Pancreas (tissue), 10 donors: ENCODE data around the gene SPRTN. TPM values are rescaled to one million over a fixed set of nuclear protein-coding genes. Genes with fewer than 3 reads are reported as not detected.

Source experiments
- ATAC-seq, 4 donors: fragments of 200-7000 bp; cut with Tn5 transposase; one replicate each; pipeline versions ENCODE4 v1.8.0 to v1.9.1; 2020; ENCODE audit warnings: mild to moderate bottlenecking in 4 of 4, moderate library complexity in 4 of 4
- DNase-seq, 6 donors: peaks; one replicate each; pipeline ENCODE4 v3.0.0-alpha.2; 2020
- FAIRE-seq: peaks from 2 replicates; lab custom pipeline; 2012; peaks lifted over from hg19 to GRCh38; lab: Jason Lieb, UNC
- H3K27ac ChIP-seq, 4 donors: fragments of 200-600 bp; sonication (generic); 1 replicate in 3 of 4; 2 replicates in 1 of 4; pipeline versions ENCODE4 v1.5.0 to v1.8.0; 2020
- H3K27me3 ChIP-seq, 4 donors: fragments of 200-600 bp; one replicate each; pipeline ENCODE4 v1.8.0; 2021
- H3K36me3 ChIP-seq, 3 donors: fragments of 200-600 bp; sonication (generic) in 1 of 3; one replicate each; pipeline versions ENCODE4 v1.5.0 to v1.8.0; 2020 to 2021
- H3K4me1 ChIP-seq, 3 donors: fragments of 200-600 bp; one replicate each; pipeline ENCODE4 v1.8.0; 2021
- H3K4me3 ChIP-seq, 4 donors: fragments of 200-600 bp; sonication (generic) in 2 of 4; one replicate each; pipeline versions ENCODE4 v1.5.0 to v1.8.0; 2020 to 2021
- H3K9me3 ChIP-seq, 4 donors: fragments of 200-600 bp; one replicate each; pipeline ENCODE4 v1.8.0; 2021
- CTCF ChIP-seq, 4 donors: fragments of 200-600 bp; sonication (generic) in 3 of 4; IDR thresholded peaks; one replicate each; pipeline versions ENCODE4 v1.5.0 to v1.8.0; 2021; ENCODE audit warnings: antibody characterized with exemption in 4 of 4
- WGBS, 2 donors: extraction: QIAGEN DNeasy Blood & Tissue Kit; methylation state at CpG; one replicate each; pipeline ENCODE4 v1.1.7; 2013; 5-methylcytosine and 5-hydroxymethylcytosine counted together
- intact Hi-C, 3 donors: fragments of 100-400 bp; cut with DNase I; formaldehyde crosslinking; loops; one replicate each; pipeline versions ENCODE4 v1.11.1 to v1.14.2; 2022
- polyA plus RNA-seq, 2 donors: library from polyadenylated mRNA; stranded (reverse); fragments of 200-250 nt; gene quantifications; one replicate each; pipeline ENCODE4 v1.2.3, GENCODE V29; 2013
- total RNA-seq, 6 donors: library from RNA; stranded (reverse); fragmentation: NEBNext Ultra II Directional in 4 of 6; extraction: Animal tissue kit (Norgen Biotek cat#: 25700) in 4 of 6; gene quantifications; one replicate each; pipeline versions ENCODE4 v1.2.1 to v1.2.4, GENCODE V29; 2021 to 2023
- donor health status: healthy with polysubstance abuse.
- donor health status: DM: no; HTN: no; CAD: no; lungs with moderate emphysema.
- donor health status: DM: no; HTN: no; CAD: no.
- donor health status: control.
- donor health status: control.
- donor health status: Bipolar disorder and iron deficiency.
- donor health status: DM: yes; HTN: yes; CAD: no.
- donor health status: DM: no; HTN: no; CAD: no.
- donor health status: DM: no; HTN: no; CAD: no.
- donor health status: DM: yes; HTN: yes; CAD: no.

Gene SPRTN
- total and polyA plus RNA-seq, 8 donors = 2.2 to 5.6 (median 3.5) TPM

GRCh38 chr1:231334952-231335351, 3.1 kb upstream of the SPRTN start:
- no peaks in the 10 kb centered on the region for H3K36me3 ChIP-seq
- peak overlapping the region in 2 of 4 donors; percentile 86 to 95 for H3K4me3 ChIP-seq
- DNase-seq (no peak), FAIRE-seq (no peak), ATAC-seq (no peak)
- 82 to 85% methylated on average over 6 of the region's 6 CpGs for WGBS, 2 donors
- intact Hi-C loops = no loop called here
- H3K4me1 ChIP-seq = peaks cover 0 to 34% (median 28%) of the 10 kb centered on the region in 3 donors
- no peaks in the 10 kb centered on the region for H3K27me3 ChIP-seq
- TF ChIP-seq CTCF (IDR thresholded peaks at IDR 0.05) = no peak
- H3K27ac ChIP-seq = no peak overlapping the region
- no peaks in the 10 kb centered on the region for H3K9me3 ChIP-seq

GRCh38 chr1:231335663-231336602, 2.2 kb upstream of the SPRTN start:
- H3K27ac ChIP-seq = no peak overlapping the region
- H3K36me3 ChIP-seq = no peaks in the 10 kb centered on the region
- no peak for ATAC-seq
- no peak for FAIRE-seq
- WGBS, 2 donors = 26 to 30% methylated on average over 21 of the region's 21 CpGs
- TF ChIP-seq CTCF (IDR thresholded peaks at IDR 0.05) = no peak
- no peak for DNase-seq
- peaks cover 0 to 34% (median 28%) of the 10 kb centered on the region in 3 donors for H3K4me1 ChIP-seq
- H3K27me3 ChIP-seq = no peaks in the 10 kb centered on the region
- H3K4me3 ChIP-seq = peak overlapping the region; percentile 65 to 100 (median 90)
- H3K9me3 ChIP-seq = no peaks in the 10 kb centered on the region
- intact Hi-C loops = no loop called here

GRCh38 chr1:231337043-231337471, 1.0 kb upstream of the SPRTN start:
- ATAC-seq = peak; percentile 24 to 37 (median 34)
- intact Hi-C loops = no loop called here
- WGBS, 2 donors = 0% methylated on average over 32 of the region's 32 CpGs
- H3K9me3 ChIP-seq = no peaks in the 10 kb centered on the region
- H3K27me3 ChIP-seq = no peaks in the 10 kb centered on the region
- no peaks in the 10 kb centered on the region for H3K36me3 ChIP-seq
- peak overlapping the region; percentile 65 to 100 (median 90) for H3K4me3 ChIP-seq
- DNase-seq = peak in 3 of 6 donors; percentile 42 to 66 (median 63)
- H3K4me1 ChIP-seq = peaks cover 0 to 34% (median 28%) of the 10 kb centered on the region in 3 donors
- no peak for TF ChIP-seq CTCF (IDR thresholded peaks at IDR 0.05)
- FAIRE-seq = no peak
- peak overlapping the region; percentile 80 to 88 (median 84) for H3K27ac ChIP-seq

GRCh38 chr1:231337472-231338269, 422 bp upstream of the SPRTN start, which contains the start of gene EXOC8:
Gene EXOC8, minus strand, starts transcription at chr1:231337852. Its CDS starts 107 bp downstream, at chr1:231337745.
- ATAC-seq (peak; percentile 89 to 95 (median 92)), FAIRE-seq (no peak), DNase-seq (peak; percentile 93 to 99 (median 98))
- Histone ChIP-seq H3K4me3 (peak within 1 kb of the TSS; percentile 65 to 100 (median 90)), H3K27me3 (no peaks in the 10 kb centered on the region), H3K4me1 (peaks cover 0 to 32% (median 25%) of the 10 kb centered on the region in 3 donors), H3K9me3 (no peaks in the 10 kb centered on the region), H3K36me3 (no peaks in the 10 kb centered on the region), H3K27ac (peak within 1 kb of the TSS; percentile 80 to 88 (median 84))
- WGBS, 2 donors = 0% methylated on average over 74 of the region's 74 CpGs
- intact Hi-C loops = no loop called here
- no peak for TF ChIP-seq CTCF (IDR thresholded peaks at IDR 0.05)
